GM19397 (cell line): Measurements from ENCODE around the gene RALGPS1.

Experiments used
- ATAC-seq: cut with Tn5 transposase; IDR thresholded peaks from one replicate; pipeline ENCODE4 v1.9.1; 2021; ENCODE audit warnings: mild to moderate bottlenecking, moderate library complexity; ENCODE audit not compliant: unreplicated experiment

Gene RALGPS1

GRCh38 chr9:127074561-127075548 lies 160.3 kb downstream of the RALGPS1 start:
- ATAC-seq, result no peak

- no peak for ATAC-seq
Measured at GRCh38 chr9:127075624-127076372, 161.2 kb downstream of the RALGPS1 start.

- no peak for ATAC-seq
Measured at GRCh38 chr9:127076860-127077643, 162.5 kb downstream of the RALGPS1 start.

GRCh38 chr9:127077644-127077946 lies 163.0 kb downstream of the RALGPS1 start:
- ATAC-seq, result no peak

GRCh38 chr9:127078336-127078735 lies 163.8 kb downstream of the RALGPS1 start:
- no peak for ATAC-seq

GRCh38 chr9:127078988-127079387 lies 164.4 kb downstream of the RALGPS1 start:
- ATAC-seq, result no peak

- ATAC-seq, result no peak
Measured at GRCh38 chr9:127079446-127080140, 165.0 kb downstream of the RALGPS1 start.

- no peak for ATAC-seq
Measured at GRCh38 chr9:127081250-127082185, 166.9 kb downstream of the RALGPS1 start.

- ATAC-seq, result no peak
Measured at GRCh38 chr9:127083138-127083980, 168.8 kb downstream of the RALGPS1 start.

- no peak for ATAC-seq
Measured at GRCh38 chr9:127084076-127085039, 169.8 kb downstream of the RALGPS1 start.

GRCh38 chr9:127085186-127085585 lies 170.6 kb downstream of the RALGPS1 start:
- no peak for ATAC-seq

- ATAC-seq, result no peak
Measured at GRCh38 chr9:127086771-127087170, 172.2 kb downstream of the RALGPS1 start.

- ATAC-seq, result no peak
Measured at GRCh38 chr9:127087411-127087810, 172.8 kb downstream of the RALGPS1 start.

- no peak for ATAC-seq
Measured at GRCh38 chr9:127087836-127088235, 173.3 kb downstream of the RALGPS1 start.

- no peak for ATAC-seq
Measured at GRCh38 chr9:127088724-127089615, 174.4 kb downstream of the RALGPS1 start.

- no peak for ATAC-seq
Measured at GRCh38 chr9:127089631-127090081, 175.1 kb downstream of the RALGPS1 start.
